K562 (cell line): ENCODE results near the gene NOCT. TPM values are rescaled to one million over a fixed set of nuclear protein-coding genes. Genes with fewer than 3 reads are reported as not detected.

ENCODE experiments used
- BRF2 ChIP-seq: IDR thresholded peaks from 3 replicates; pipeline ENCODE4 v1.6.1; 2011; ENCODE audit warnings: borderline replicate concordance, mild to moderate bottlenecking; ENCODE audit not compliant: insufficient read length, insufficient read depth
- CUX1 ChIP-seq: fragments of 200-800 bp; sonication (Bioruptor generic); IDR thresholded peaks from 2 replicates; pipeline ENCODE4 v1.6.1; 2016; ENCODE audit warnings: missing genetic modification characterization, missing compliant biosample characterization
- GABPB1 ChIP-seq: sonication (generic); formaldehyde crosslinking; IDR thresholded peaks from 2 replicates; pipeline ENCODE4 v1.8.0; 2022; ENCODE audit warnings: mild to moderate bottlenecking, missing genetic modification reagents
- HNRNPLL ChIP-seq: fragments of 200-400 bp; formaldehyde crosslinking; IDR thresholded peaks from 2 replicates; pipeline ENCODE4 v1.6.1; 2017; ENCODE audit warnings: low read length, low read depth, mild to moderate bottlenecking; ENCODE audit not compliant: poor library complexity, severe bottlenecking
- MBD2 ChIP-seq: sonication (generic); IDR thresholded peaks from 2 replicates; pipeline ENCODE4 v1.6.1; 2016; ENCODE audit warnings: low read depth, borderline replicate concordance
- MYBL2 ChIP-seq, 2 experiments: fragments of 450-650 bp in 1 of 2; sonication (generic) in 1 of 2; formaldehyde crosslinking in 1 of 2; IDR thresholded peaks; 2 replicates each; pipeline versions ENCODE4 v1.6.1 to v1.8.1; 2017 to 2022; ENCODE audit warnings: borderline replicate concordance in 1 of 2, inconsistent platforms in 1 of 2, low read depth in 1 of 2, mild to moderate bottlenecking in 1 of 2, missing genetic modification reagents in 1 of 2, moderate library complexity in 1 of 2
- PBX2 ChIP-seq, 2 experiments: IDR thresholded peaks in 1 of 2; conservative IDR thresholded peaks in 1 of 2; 2 replicates each; pipeline ENCODE4 v1.6.1; 2016; ENCODE audit warnings: low read depth in 2 of 2, mild to moderate bottlenecking in 1 of 2, missing compliant biosample characterization in 1 of 2, missing genetic modification characterization in 1 of 2, moderate library complexity in 1 of 2
- PCBP2 ChIP-seq: fragments of 200-400 bp; formaldehyde crosslinking; IDR thresholded peaks from 2 replicates; pipeline ENCODE4 v1.6.1; 2018; ENCODE audit warnings: low read length, low read depth, mild to moderate bottlenecking, moderate library complexity; ENCODE audit not compliant: poor library complexity, severe bottlenecking
- PTRF ChIP-seq: fragments of 450-650 bp; IDR thresholded peaks from 2 replicates; pipeline ENCODE4 v1.6.1; 2016; ENCODE audit warnings: mild to moderate bottlenecking, missing genetic modification characterization, missing compliant biosample characterization
- SOX6 ChIP-seq: fragments of 450-650 bp; IDR thresholded peaks from 2 replicates; pipeline ENCODE4 v1.6.1; 2014; ENCODE audit warnings: mild to moderate bottlenecking
- ZBTB8A ChIP-seq: fragments of 450-650 bp; IDR thresholded peaks from 2 replicates; pipeline ENCODE4 v1.6.1; 2018; ENCODE audit warnings: mild to moderate bottlenecking, moderate library complexity; ENCODE audit not compliant: partially characterized antibody
- ZFPM2 ChIP-seq: fragments of 250-450 bp; sonication (Bioruptor Pico); IDR thresholded peaks from 2 replicates; pipeline ENCODE4 v1.5.1; 2022; ENCODE audit warnings: mild to moderate bottlenecking
- ZNF274 ChIP-seq: IDR thresholded peaks from 2 replicates; pipeline ENCODE4 v1.6.1; 2011; ENCODE audit warnings: low read depth, mild to moderate bottlenecking, low read length, moderate library complexity, borderline replicate concordance
- ZNF444 ChIP-seq: fragments of 250-450 bp; sonication (Bioruptor Pico); IDR thresholded peaks from 2 replicates; pipeline ENCODE4 v1.4.0; 2020; ENCODE audit warnings: mild to moderate bottlenecking, moderate library complexity
- ZNF586 ChIP-seq: fragments of 450-650 bp; formaldehyde crosslinking; conservative IDR thresholded peaks from 2 replicates; pipeline ENCODE4 v1.4.0; 2020; ENCODE audit warnings: mild to moderate bottlenecking, moderate library complexity
- ZNF668 ChIP-seq: fragments of 250-450 bp; sonication (Bioruptor Pico); IDR thresholded peaks from 2 replicates; pipeline ENCODE4 v1.8.0; 2022; ENCODE audit warnings: mild to moderate bottlenecking, inconsistent platforms
- ZNF695 ChIP-seq: fragments of 450-650 bp; formaldehyde crosslinking; IDR thresholded peaks from 2 replicates; pipeline ENCODE4 v1.4.0; 2020; ENCODE audit warnings: mild to moderate bottlenecking, moderate library complexity
- polyA plus RNA-seq, 8 experiments: library from polyadenylated mRNA; depleted of rRNA in 4 of 8; stranded (reverse) in 5 of 8; unstranded in 3 of 8; fragments of >200 nt; fragmentation: Nextera tagmentation in 2 of 8; fragmentation: Illumina TruSeq in 1 of 8; extraction: Ambion mirVana in 2 of 8; extraction: Trizol in 1 of 8; gene quantifications; 2 replicates each; pipeline versions ENCODE4 v1.2.1 to v1.2.3, GENCODE V29; 2011 to 2014; ENCODE audit warnings: inconsistent platforms in 1 of 8, missing spikeins in 1 of 8
- total RNA-seq, 7 experiments: library from RNA; depleted of rRNA in 6 of 7; stranded (reverse); fragments of >200 nt in 6 of 7; fragmentation: Illumina TruSeq in 2 of 7; extraction: Trizol in 2 of 7; gene quantifications; 2 replicates each; pipeline versions ENCODE4 v1.2.1 to v1.2.3, GENCODE V29; 2011 to 2021; ENCODE audit warnings: low replicate concordance in 1 of 7

NOCT gene
- total and polyA plus RNA-seq, 9 of the 15 experiments (the other 6 are each of a cell fraction or from before 2014, with no cell fraction given), result 1.3 to 20.2 (median 11.1) TPM

GRCh38 chr4:139082750-139083606, 67.4 kb downstream of the NOCT start (continued):
- peak; percentile 64 for TF ChIP-seq SOX6
- no peak for TF ChIP-seq ZNF668 (CRISPR knock-in tag)
- TF ChIP-seq ZNF274, result no peak
- no peak for TF ChIP-seq ZNF695 (CRISPR knock-in tag)
- TF ChIP-seq MYBL2 (IDR thresholded peaks at IDR 0.05; ENCODE audit: low read depth), result peak; percentile 85
- TF ChIP-seq MYBL2 (CRISPR knock-in tag; IDR thresholded peaks at IDR 0.05; ENCODE audit: borderline replicate concordance), result no peak
- TF ChIP-seq ZBTB8A, result no peak
- TF ChIP-seq BRF2, result no peak
- TF ChIP-seq ZFPM2 (CRISPR knock-in tag), result no peak
- no peak for TF ChIP-seq PCBP2
- TF ChIP-seq ZNF586 (CRISPR knock-in tag), result no peak
- TF ChIP-seq CUX1, result no peak
- peak; percentile 80 for TF ChIP-seq MBD2
- peak; percentile 53 for TF ChIP-seq HNRNPLL
- no peak for TF ChIP-seq PTRF (tag)
- peak; percentile 84 for TF ChIP-seq PBX2 (CRISPR knock-in tag; IDR thresholded peaks at IDR 0.05; ENCODE audit: low read depth)
- peak; percentile 97 for TF ChIP-seq PBX2 (tag; conservative IDR thresholded peaks at IDR 0.05; ENCODE audit: low read depth)
- TF ChIP-seq GABPB1 (CRISPR knock-in tag), result peak; percentile 57
- TF ChIP-seq ZNF444, result no peak
